K562 treated with DMSO at 1 percent for 48 hours (cell line): ENCODE data around the gene UNC5CL. TPM values are rescaled to one million over a fixed set of nuclear protein-coding genes. Genes with fewer than 3 reads are reported as not detected.

Source experiments
- total RNA-seq: library from RNA; unstranded; fragments of 300-600 nt; gene quantifications from 2 replicates; pipeline ENCODE4 v1.2.3, GENCODE V29; 2022; ENCODE audit warnings: low replicate concordance; ENCODE audit errors: extremely low read depth

UNC5CL gene, protein sequence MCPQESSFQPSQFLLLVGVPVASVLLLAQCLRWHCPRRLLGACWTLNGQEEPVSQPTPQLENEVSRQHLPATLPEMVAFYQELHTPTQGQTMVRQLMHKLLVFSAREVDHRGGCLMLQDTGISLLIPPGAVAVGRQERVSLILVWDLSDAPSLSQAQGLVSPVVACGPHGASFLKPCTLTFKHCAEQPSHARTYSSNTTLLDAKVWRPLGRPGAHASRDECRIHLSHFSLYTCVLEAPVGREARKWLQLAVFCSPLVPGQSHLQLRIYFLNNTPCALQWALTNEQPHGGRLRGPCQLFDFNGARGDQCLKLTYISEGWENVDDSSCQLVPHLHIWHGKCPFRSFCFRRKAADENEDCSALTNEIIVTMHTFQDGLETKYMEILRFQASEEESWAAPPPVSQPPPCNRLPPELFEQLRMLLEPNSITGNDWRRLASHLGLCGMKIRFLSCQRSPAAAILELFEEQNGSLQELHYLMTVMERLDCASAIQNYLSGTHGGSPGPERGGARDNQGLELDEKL
- not detected in 2 replicates for total RNA-seq

DNA sequence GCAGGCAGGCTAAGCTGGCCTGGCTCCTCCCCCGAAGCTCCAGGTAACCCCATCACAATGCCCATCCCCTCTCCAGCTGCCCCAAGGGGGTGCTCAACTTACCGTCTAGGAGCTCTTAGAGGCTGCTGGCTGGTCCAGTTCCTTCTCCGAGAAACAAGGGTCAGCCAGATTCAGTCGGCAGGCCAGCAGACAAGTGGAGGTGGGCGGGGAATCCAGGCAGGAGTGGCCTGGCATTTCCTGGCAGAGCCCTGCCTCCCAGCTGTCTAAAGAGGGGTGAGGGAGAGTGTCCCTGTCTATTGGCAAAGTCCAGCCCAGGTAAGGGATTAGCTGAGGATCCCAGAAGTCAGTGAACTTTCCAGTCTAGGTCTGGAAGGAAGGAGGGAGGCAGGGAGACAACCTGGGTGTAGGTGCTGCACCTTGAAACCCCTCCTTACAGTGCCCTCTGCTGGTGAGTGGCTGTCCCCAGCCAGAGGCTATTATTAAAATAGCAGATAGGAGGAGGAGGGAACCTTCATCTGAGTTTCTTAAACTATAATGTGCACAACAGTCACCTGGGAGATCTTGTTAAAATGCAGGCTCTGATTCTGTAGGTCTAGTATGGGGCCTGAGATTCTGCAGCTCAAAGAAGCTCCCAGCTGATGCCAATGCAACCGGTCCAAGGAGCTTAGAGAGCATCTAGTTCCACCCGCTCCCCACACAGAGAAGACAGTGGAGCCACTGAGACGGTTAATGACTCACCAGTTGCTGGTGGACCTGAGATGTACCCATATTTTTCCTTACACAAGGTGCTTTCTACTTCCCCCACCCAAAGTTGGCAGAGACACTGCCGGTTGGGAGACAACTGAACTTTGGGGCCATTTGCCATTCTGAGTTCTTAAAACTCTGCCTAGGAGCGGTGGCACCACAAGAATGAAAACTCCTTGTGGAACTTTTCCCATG is at the start of gene UNC5CL:
TSS of gene UNC5CL (minus strand) at position 162 of the 939 bp plus-strand sequence. CDS start 4,147 bp downstream, outside the sequence.

DNA sequence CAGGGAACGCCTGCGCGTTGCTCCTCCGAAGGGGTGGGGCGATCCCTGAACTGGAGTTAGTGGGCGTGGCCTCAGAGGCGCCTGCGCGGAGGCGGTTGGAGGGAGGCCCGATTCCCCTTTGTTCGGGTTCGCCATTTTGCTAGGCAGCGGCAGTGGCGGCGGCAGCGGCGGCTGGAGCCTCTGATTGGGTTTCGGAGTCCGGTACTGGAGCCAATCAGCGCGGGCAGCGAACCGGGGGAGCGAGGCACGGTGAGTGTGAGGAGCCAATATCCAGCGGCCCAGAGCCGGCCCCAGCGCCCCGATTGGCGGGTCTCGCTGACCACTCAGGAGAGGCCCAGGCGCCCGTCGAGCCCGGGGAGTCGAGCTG is 33.8 kb upstream of the UNC5CL start, which contains the start of gene NFYA:
TSS of gene NFYA (plus strand) at position 139 of the 367 bp plus-strand sequence. CDS start 6,116 bp downstream, outside the sequence.

DNA sequence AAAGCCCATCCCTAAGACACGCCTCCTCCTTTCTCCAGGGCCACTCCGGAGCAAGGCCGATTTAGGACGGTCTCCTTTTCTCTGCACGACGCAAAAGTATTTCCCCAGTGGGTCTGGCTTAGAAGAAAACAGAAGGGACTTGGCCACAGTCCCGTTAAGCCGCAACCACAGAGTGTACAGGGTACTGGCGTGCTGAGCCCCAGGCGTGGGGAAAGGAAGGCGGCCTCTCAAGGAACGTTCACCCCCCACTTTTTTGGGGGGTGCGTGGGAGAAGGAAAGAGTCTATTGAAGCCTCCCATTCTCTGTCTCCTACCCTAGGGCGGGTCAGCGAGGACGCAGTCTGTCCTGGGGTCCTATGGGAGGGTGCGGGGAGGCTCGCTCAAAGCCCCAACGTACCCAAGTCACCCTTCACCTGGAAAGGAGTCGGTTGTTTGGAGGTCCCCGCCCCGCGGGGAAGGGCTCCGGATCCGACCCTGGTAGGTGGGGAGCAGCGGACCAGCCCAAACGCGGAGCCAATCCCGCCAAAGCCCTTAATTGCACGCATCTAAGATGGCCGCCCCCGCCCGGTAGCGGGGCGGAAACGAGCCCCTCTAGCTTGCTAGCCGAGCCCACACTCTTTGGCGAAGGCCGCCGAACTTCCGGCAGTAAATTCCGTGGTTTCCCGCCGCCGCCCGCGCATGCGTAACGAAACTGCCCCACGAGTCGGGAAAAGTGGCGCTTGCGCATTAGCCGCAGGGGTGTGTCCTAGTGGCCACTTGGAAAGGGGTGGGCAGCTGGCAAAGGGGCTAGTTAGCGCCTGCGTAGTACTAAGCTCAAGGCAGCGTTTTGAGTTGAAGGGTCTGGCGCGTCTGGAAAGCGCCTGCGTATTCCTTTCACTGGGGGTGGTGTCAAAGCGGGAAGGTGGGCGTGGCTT is 33.2 kb upstream of the UNC5CL start, which contains the start of gene OARD1:
TSS of gene OARD1 (minus strand) at position 434 of the 913 bp plus-strand sequence. CDS start 722 bp downstream, outside the sequence.

DNA sequence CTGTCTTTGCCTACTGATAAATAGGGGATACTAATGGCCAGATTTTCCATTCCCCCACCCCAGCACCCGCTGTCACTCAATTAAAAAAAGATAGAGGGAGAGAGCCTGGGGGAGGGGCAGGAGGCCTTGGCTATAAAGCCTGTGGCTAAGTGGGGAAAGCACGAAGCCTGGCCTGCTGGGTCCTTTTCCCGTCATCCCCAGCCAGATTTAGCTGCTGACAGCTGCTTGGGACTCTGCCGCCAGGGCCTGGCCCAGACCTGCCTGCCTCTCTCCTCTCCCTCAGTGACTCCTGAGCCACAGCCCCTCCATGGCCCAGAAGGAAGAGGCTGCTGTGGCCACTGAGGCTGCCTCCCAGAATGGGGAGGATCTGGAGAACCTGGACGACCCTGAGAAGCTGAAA is 14.0 kb upstream of the UNC5CL start, which contains the start of gene APOBEC2:
TSS of gene APOBEC2 (plus strand) at position 162 of the 400 bp plus-strand sequence. CDS start at position 308, 146 bp downstream.

DNA sequence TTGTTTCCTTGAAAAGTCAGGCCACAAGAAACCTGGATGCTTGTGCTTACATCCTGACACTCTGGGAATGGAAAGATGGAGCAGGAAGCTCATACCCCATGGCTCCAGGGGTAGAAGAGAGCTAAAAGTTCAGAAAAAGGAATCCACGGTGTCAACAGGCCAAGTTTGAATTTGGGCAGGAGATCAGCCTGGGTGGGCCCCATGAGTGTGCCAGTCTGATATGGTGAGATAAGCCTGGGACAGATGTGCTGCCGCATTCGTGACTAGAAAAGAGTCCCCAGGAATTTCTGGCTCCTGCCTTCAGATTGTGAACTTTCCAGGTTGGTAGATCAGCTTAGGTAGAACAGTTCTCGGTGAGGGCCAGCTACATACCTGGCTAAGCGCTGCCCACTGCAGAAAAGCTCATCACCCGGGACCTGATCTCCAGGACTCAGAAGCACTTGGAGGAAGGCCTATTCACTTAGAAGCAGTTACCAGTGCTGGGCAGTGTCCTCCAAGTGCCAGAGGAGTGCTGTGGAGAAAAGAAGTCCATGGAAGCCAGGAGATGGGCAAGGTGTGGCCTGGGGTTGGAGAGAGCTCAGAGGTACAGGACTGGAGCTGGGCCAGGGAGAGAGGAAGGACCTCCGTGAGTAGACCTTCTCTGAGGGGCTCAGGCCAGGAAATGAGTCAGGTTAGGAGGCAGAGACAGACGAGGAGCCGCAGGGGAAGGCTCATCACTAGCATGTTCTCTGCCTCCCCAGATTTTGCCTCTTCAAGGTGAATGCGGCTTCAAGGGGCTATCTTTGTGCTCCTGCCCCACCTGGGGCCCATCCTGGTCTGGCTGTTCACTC is 3.4 kb upstream of the UNC5CL start, which contains the start of gene TSPO2:
TSS of gene TSPO2 (plus strand) at position 242 of the 830 bp plus-strand sequence. CDS start at position 761, 519 bp downstream.

Other genes with a start within 250 kb of the UNC5CL start
- gene TSPO2, start 3.2 kb upstream of the UNC5CL start, total RNA-seq = not detected in 2 replicates
- not detected in 2 replicates for gene APOBEC2, start 14.0 kb upstream of the UNC5CL start, total RNA-seq
- gene OARD1, start 33.1 kb upstream of the UNC5CL start, total RNA-seq = not detected in 2 replicates
- gene NFYA, start 33.8 kb upstream of the UNC5CL start, total RNA-seq = not detected in 2 replicates
- gene TREML1, start 115.1 kb upstream of the UNC5CL start, total RNA-seq = not detected in 2 replicates
- not detected in 2 replicates for gene TREM2, start 123.9 kb upstream of the UNC5CL start, total RNA-seq
- gene TREML2, start 161.9 kb upstream of the UNC5CL start, total RNA-seq = not detected in 2 replicates
- gene TREML4, start 189.1 kb upstream of the UNC5CL start, total RNA-seq = not detected in 2 replicates
- gene TREM1, start 247.5 kb upstream of the UNC5CL start, total RNA-seq = not detected in 2 replicates